HFF-Myc (cell line): Measurements from ENCODE around the gene SHISA7.
"Not testable (repeated sequence)": the region's sequence is repeated elsewhere in the genome, so short reads cannot be mapped to it uniquely, and the experiment has no call there.

Experiments
- DNase-seq: peaks from one replicate; pipeline ENCODE4 v3.0.0-alpha.2; 2011; ENCODE audit warnings: low read depth; ENCODE audit errors: extremely low read depth
- H3K4me3 ChIP-seq: replicated peaks from 2 replicates; pipeline ENCODE4 v1.5.1; 2011; ENCODE audit warnings: low read depth, mild to moderate bottlenecking, control low read depth, low read length
- CTCF ChIP-seq: IDR thresholded peaks from 2 replicates; pipeline ENCODE4 v1.5.1; 2012; ENCODE audit warnings: mild to moderate bottlenecking, low read depth, low read length, control low read depth; ENCODE audit errors: missing control alignments

Gene SHISA7

GRCh38 chr19:55408533-55408872 lies 34.6 kb downstream of the SHISA7 start:
- peak overlapping the region; percentile 14 for H3K4me3 ChIP-seq
- no peak for DNase-seq
- TF ChIP-seq CTCF, result no peak

GRCh38 chr19:55407800-55408532 lies 35.1 kb downstream of the SHISA7 start:
- TF ChIP-seq CTCF, result no peak
- peak overlapping the region; percentile 90 for H3K4me3 ChIP-seq
- DNase-seq, result peak; percentile 99

DNA sequence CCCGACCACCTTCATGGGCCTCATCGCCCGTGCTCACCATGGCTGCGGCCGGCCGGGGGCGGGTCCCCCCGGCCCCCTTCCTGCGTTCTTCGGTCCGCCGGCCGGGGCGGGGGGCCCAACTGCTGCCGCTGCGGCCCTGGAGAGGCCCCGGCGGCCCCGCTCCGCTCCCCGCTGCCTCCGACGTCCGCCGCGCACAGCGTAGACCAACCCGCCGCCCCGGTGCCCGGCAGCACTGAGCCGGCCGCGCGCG lies 35.6 kb downstream of the SHISA7 start, which contains the start of gene UBE2S:
Gene UBE2S, minus strand, starts transcription at position 239 of the 250 bp plus-strand sequence. Its CDS starts 199 bp downstream, at position 40.
- not testable (repeated sequence) for DNase-seq
- peak within 1 kb of the TSS; percentile 90 for H3K4me3 ChIP-seq

GRCh38 chr19:55406826-55407549 lies 36.1 kb downstream of the SHISA7 start:
- DNase-seq, result no peak
- peak overlapping the region; percentile 90 for H3K4me3 ChIP-seq
- no peak for TF ChIP-seq CTCF

DNA sequence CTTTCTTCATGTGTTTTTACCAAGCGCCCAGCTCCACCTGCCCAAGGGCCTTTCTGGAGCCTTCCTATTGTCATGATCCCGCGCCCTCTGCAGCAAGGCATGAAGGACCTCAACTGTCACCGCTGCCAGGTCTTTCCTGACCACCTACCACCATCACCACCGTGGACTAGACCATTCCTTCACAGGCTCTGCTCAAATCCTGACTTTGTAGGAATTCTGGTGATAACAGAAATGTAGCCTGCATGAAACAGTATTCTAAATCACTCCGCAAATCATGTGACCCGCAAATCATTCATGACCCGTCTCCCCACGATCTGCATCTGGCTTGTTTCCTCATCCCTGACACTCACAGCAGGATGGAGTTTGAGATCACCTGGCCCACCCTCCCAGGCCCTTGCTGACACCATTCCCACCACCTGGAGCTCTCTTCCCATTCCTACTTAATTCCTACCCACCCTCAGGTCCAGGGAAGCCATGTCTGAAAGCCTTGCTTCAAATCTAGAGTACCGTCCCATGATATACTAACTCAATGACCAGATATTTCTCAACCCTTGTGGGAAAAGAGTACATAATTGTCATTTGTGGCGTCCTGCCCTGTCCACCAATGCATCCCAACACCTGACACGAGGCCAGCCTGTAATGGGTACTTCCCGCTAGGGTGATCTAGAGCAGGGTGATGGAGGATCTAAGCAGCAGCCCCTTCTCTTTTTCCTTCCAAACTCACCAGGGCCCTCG lies 36.8 kb downstream of the SHISA7 start:
- peak overlapping the region; percentile 90 for H3K4me3 ChIP-seq
- DNase-seq, result no peak
- no peak for TF ChIP-seq CTCF

- no peak for TF ChIP-seq CTCF
- H3K4me3 ChIP-seq, result peak overlapping the region; percentile 90
- no peak for DNase-seq
Observed at GRCh38 chr19:55405638-55406037, 37.5 kb downstream of the SHISA7 start.

DNA sequence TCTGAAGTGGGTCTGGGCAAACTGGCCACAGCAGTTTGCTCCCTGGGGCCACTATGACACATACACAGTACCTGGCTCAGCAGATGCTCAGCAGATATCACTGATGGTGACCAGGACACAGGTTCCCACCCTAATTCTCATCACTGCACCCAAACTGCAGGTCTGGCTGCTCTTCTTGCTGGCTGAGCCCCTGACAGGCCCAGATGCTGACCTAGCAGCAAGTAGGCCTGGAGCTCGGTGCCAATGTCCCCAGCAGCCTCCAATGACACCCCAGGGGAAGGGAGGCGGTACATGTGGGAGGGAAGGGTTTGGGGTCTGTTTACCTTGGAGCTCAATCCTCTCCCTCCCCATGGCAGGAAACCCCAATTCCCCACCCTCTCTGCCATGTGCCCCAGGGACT lies 40.6 kb downstream of the SHISA7 start:
- no peak for DNase-seq
- TF ChIP-seq CTCF, result no peak
- H3K4me3 ChIP-seq, result no peak overlapping the region

- H3K4me3 ChIP-seq, DNase-seq: not testable (repeated sequence)
Observed at GRCh38 chr19:55401390-55401789, 41.7 kb downstream of the SHISA7 start.
